HG02870 (cell line): ENCODE results near the gene ZKSCAN7.
"Not testable (repeated sequence)": the region's sequence is repeated elsewhere in the genome, so short reads cannot be mapped to it uniquely, and the experiment has no call there.

Experiments used
- ATAC-seq: cut with Tn5 transposase; IDR thresholded peaks from one replicate; pipeline ENCODE4 v1.9.1; 2021; ENCODE audit warnings: mild to moderate bottlenecking, moderate library complexity; ENCODE audit not compliant: unreplicated experiment

Gene ZKSCAN7

GRCh38 chr3:44554626-44555592 is at the start of gene ZKSCAN7:
Gene ZKSCAN7 (plus strand): TSS chr3:44555193. CDS start chr3:44557048, 1,855 bp downstream.
- peak; percentile 79 for ATAC-seq

- ATAC-seq: no peak
Observed at GRCh38 chr3:44506556-44506955, 48.4 kb upstream of the ZKSCAN7 start.

- no peak for ATAC-seq
Observed at GRCh38 chr3:44506961-44507360, 48.0 kb upstream of the ZKSCAN7 start.

DNA sequence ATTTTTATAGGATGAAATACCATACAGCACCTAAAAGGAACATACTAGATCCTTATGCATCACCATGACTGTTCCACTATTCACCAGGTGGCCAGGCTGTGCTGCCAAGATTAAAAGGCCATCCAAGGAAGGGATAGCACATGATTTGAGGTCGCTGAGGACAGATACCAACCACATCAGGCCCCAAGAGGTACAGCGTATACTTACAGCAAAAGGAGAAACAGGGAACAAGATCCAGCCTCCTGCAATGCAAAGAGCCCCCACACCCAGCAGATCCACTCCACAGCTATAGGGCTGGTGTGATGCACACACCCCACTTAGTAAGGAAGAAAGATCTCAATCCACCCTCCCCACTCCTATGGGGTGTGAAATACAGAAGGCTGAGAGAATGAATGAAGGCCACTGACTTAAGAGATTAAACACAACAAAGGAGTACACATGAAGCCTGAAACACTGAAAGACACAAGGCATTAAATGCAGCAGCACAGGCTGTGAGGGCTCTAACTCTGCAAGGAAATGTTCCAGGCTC is 45.5 kb upstream of the ZKSCAN7 start:
- ATAC-seq: no peak

GRCh38 chr3:44510000-44510368 is 45.0 kb upstream of the ZKSCAN7 start:
- ATAC-seq: peak; percentile 46

- ATAC-seq: no peak
Observed at GRCh38 chr3:44511238-44511566, 43.8 kb upstream of the ZKSCAN7 start.

DNA sequence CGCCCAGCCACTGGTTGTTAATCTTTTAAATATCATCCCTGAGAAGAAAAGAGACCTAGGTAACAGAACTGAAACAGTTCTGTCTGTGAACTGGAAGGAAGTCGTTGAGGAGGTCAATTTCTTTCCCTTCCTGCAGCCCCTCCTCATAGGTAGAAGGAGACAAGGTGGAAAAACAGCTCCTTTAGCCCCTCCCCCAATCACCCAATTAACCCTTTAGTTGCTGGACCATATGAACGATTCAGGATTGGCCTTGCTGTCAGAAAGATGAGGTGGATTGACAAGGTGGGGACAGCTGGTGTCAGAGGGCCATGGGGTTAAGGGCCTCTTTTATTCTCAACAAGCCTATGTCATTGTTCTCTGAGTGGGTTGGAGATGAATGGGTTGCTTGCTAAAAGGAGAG is 41.5 kb upstream of the ZKSCAN7 start:
- no peak for ATAC-seq

DNA sequence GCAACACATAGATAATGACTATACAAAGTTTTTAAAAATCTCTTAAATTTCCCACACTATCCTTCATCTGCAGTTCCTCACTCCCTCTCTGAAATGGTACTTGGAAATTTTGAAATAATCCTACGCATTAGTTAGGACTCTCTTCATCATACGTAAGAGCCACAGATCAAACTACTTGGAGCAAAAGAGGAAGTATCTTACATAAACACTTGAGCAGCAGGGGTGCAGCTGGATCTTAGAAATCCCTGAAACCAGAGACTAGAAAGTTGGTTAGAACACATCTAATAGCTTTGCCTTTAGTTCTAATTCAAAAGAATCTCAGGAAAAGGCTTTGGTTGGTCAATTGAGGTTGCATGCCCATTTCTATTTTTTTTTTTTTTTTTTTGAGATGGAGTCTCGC is 38.8 kb upstream of the ZKSCAN7 start:
- no peak for ATAC-seq

- no peak for ATAC-seq
Observed at GRCh38 chr3:44518782-44519156, 36.2 kb upstream of the ZKSCAN7 start.

- no peak for ATAC-seq
Observed at GRCh38 chr3:44521721-44522120, 33.3 kb upstream of the ZKSCAN7 start.

DNA sequence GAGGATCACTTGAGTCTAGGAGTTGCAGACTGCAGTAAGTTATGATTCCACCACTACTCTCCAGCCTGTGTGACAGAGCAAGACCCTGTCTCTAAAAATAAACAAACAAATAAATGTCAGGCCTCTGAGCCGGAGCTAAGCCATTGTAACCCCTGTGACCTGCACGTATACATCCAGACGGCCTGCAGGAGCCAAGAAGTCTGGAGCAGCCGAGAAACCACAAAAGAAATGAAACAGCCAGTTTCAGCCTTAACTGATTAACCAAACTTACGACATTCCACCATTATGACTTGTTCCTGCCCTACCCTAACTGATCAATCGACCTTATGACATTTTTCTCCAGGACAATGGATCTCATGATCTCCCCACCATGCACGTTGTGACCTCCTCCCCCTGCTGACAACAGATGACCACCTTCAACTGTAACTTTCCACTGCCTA is 32.5 kb upstream of the ZKSCAN7 start:
- ATAC-seq: no peak

DNA sequence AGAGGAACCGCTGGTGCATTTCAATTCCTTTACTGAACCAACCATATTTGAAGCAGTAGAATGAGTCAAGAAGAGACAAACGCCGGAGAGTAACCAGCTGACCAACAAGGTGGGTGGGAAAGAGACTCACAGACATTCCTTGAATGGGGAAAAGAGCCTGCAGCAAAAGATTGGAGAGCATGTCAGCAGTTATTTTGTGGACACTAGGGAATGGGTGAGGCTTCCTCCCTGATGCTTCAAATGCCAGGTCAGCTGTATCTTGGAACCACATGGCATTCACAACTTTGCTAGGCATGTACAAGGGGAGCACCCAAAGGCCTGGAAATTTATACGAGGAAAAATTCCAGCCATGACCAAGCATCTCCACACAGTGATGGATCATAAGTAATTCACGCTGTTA is 29.9 kb upstream of the ZKSCAN7 start:
- no peak for ATAC-seq

- ATAC-seq: no peak
Observed at GRCh38 chr3:44529927-44530326, 25.1 kb upstream of the ZKSCAN7 start.

DNA sequence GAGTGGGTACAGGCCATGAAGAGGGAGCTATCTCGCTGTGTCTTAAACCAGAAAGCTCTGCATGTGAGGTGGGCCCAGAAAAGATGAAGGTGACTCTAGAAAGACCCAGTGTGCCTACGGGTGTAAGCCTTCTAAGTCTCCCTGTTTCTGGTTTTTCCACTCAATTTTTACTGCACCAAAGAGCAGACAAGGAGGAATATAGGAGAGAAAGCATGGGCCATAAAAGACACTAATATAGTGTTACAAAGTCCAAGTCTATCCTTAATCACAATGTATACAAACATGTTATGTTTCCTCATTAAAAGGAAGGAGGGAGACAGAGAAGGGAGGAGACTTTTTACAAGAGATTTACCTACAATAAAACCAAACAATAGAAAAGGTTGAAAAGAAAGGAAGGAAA is 24.1 kb upstream of the ZKSCAN7 start:
- no peak for ATAC-seq

- ATAC-seq: not testable (repeated sequence)
Observed at GRCh38 chr3:44534659-44535058, 20.3 kb upstream of the ZKSCAN7 start.

DNA sequence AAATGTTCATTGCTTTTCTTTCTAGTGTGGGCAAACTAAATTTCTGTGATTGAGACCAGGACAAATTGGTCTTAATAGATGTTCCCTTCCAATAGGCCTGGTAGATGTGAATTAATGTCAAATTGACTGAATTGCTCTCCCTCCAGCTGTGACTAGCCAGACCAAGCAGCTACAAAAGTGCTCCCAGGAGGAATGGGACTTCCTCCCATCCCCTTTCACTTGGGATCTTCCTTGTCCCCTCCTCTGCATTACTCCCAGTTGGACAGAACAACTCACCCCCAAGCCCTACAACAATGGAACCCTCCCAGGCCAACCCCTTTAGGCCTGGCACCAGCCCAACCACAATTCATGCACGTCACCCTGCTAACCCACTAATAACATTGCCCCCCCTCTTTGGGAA is 19.6 kb upstream of the ZKSCAN7 start:
- no peak for ATAC-seq

GRCh38 chr3:44544811-44545210 is 10.2 kb upstream of the ZKSCAN7 start:
- ATAC-seq: not testable (repeated sequence)

DNA sequence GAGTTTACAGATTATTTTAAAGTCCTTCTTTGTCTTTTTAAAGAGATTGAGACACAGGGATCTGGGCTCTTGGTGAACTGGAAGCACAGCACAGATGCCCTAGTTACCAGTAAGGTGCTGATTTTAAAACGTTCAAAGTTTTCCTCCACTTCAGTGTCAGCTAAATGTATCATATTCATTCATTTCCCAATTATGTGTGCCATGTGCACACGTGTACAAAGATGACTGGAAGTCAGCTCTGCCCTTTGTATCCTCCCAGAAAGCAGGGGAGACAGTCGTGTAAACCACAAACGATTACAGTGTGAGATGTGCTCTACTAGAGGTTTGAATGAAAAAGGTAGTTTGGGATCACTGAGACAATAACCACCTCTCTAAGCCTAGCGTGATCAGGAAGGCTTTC is 730 bp downstream of the ZKSCAN7 start:
- no peak for ATAC-seq

GRCh38 chr3:44557074-44557473 is 2.1 kb downstream of the ZKSCAN7 start:
- no peak for ATAC-seq

- no peak for ATAC-seq
Observed at GRCh38 chr3:44561076-44561475, 6.1 kb downstream of the ZKSCAN7 start.

GRCh38 chr3:44562147-44562546 is 7.2 kb downstream of the ZKSCAN7 start:
- no peak for ATAC-seq

GRCh38 chr3:44568561-44568960 is 13.6 kb downstream of the ZKSCAN7 start:
- ATAC-seq: no peak

GRCh38 chr3:44571024-44571423 is 16.0 kb downstream of the ZKSCAN7 start:
- no peak for ATAC-seq
